ENCODE measurements around the gene TFAP2C. TPM values are rescaled to one million over a fixed set of nuclear protein-coding genes. Genes with fewer than 3 reads are reported as not detected.

Gene TFAP2C
- total RNA-seq, 2 donors from 2014 or later: 9.4 to 22.4 TPM

GRCh38 chr20:56592817-56593216 is 36.3 kb upstream of the TFAP2C start:
- intact Hi-C loops (cut with DNase I): no loop called here
- no peaks in the 10 kb centered on the region for H3K36me3 ChIP-seq
- H3K27me3 ChIP-seq (replicated peaks; ENCODE audit: insufficient read depth): no peaks in the 10 kb centered on the region
- no peak overlapping the region for H3K4me3 ChIP-seq
- 59% methylated on average over 6 of the region's 6 CpGs for WGBS
- no peak for DNase-seq (ENCODE audit: low spot score)
- no peaks in the 10 kb centered on the region for H3K4me1 ChIP-seq (replicated peaks)
- H3K9me3 ChIP-seq: no peaks in the 10 kb centered on the region
- H3K27ac ChIP-seq: no peak overlapping the region
- TF ChIP-seq, protein P1, sequence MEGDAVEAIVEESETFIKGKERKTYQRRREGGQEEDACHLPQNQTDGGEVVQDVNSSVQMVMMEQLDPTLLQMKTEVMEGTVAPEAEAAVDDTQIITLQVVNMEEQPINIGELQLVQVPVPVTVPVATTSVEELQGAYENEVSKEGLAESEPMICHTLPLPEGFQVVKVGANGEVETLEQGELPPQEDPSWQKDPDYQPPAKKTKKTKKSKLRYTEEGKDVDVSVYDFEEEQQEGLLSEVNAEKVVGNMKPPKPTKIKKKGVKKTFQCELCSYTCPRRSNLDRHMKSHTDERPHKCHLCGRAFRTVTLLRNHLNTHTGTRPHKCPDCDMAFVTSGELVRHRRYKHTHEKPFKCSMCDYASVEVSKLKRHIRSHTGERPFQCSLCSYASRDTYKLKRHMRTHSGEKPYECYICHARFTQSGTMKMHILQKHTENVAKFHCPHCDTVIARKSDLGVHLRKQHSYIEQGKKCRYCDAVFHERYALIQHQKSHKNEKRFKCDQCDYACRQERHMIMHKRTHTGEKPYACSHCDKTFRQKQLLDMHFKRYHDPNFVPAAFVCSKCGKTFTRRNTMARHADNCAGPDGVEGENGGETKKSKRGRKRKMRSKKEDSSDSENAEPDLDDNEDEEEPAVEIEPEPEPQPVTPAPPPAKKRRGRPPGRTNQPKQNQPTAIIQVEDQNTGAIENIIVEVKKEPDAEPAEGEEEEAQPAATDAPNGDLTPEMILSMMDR (IDR thresholded peaks at IDR 0.05): no peak
- TF ChIP-seq POLR2A (IDR thresholded peaks at IDR 0.05) (no peak), POLR2AphosphoS5 (IDR thresholded peaks at IDR 0.05) (no peak)

- no peak for DNase-seq (ENCODE audit: low spot score)
- intact Hi-C loops (cut with DNase I): no loop called here
- H3K4me1 ChIP-seq (replicated peaks): no peaks in the 10 kb centered on the region
- no peaks in the 10 kb centered on the region for H3K9me3 ChIP-seq
- H3K4me3 ChIP-seq: no peak overlapping the region
- no peak overlapping the region for H3K27ac ChIP-seq
- TF ChIP-seq POLR2A (IDR thresholded peaks at IDR 0.05) (no peak), POLR2AphosphoS5 (IDR thresholded peaks at IDR 0.05) (no peak)
- TF ChIP-seq, protein P1 (IDR thresholded peaks at IDR 0.05): no peak
- no peaks in the 10 kb centered on the region for H3K27me3 ChIP-seq (replicated peaks; ENCODE audit: insufficient read depth)
- H3K36me3 ChIP-seq: no peaks in the 10 kb centered on the region
- WGBS: 85% methylated on average over 17 of the region's 17 CpGs
These were observed 33.2 kb upstream of the TFAP2C start for GRCh38 chr20:56595746-56596475.

DNA sequence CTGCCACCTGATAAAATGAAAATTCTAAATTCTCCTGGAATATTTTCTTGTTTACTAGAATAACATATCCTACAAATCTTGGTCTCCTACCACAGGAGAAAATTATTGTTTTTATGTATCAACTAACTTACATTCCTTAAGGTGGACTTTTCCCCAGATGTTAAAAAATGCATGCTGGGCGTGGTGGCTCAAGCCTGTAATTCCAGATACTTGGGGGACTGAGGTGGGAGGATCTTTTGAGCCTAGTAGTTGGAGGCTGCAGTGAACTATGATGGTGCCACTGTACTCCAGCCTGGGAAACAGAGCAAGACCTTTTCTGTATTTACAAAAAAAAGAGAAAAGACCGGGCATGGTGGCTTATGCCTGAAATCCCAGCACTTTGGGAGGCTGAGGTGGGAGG is 27.9 kb upstream of the TFAP2C start:
- H3K4me3 ChIP-seq: no peak overlapping the region
- intact Hi-C loops (cut with DNase I): no loop called here
- no peak overlapping the region for H3K27ac ChIP-seq
- H3K27me3 ChIP-seq (replicated peaks; ENCODE audit: insufficient read depth): no peaks in the 10 kb centered on the region
- H3K4me1 ChIP-seq (replicated peaks): no peaks in the 10 kb centered on the region
- WGBS: 66% methylated on average over 2 of the region's 2 CpGs
- TF ChIP-seq, protein P1 (IDR thresholded peaks at IDR 0.05): no peak
- no peak for TF ChIP-seq POLR2A (IDR thresholded peaks at IDR 0.05)
- TF ChIP-seq POLR2AphosphoS5 (IDR thresholded peaks at IDR 0.05): no peak
- no peak for DNase-seq (ENCODE audit: low spot score)
- H3K9me3 ChIP-seq: no peaks in the 10 kb centered on the region
- H3K36me3 ChIP-seq: no peaks in the 10 kb centered on the region

- H3K9me3 ChIP-seq: no peaks in the 10 kb centered on the region
- WGBS: 56% methylated on average over 10 of the region's 10 CpGs
- no peaks in the 10 kb centered on the region for H3K27me3 ChIP-seq (replicated peaks; ENCODE audit: insufficient read depth)
- no peaks in the 10 kb centered on the region for H3K4me1 ChIP-seq (replicated peaks)
- H3K27ac ChIP-seq: no peak overlapping the region
- no peak for DNase-seq (ENCODE audit: low spot score)
- no peaks in the 10 kb centered on the region for H3K36me3 ChIP-seq
- no peak overlapping the region for H3K4me3 ChIP-seq
- no peak for TF ChIP-seq POLR2A (IDR thresholded peaks at IDR 0.05)
- peak; percentile 35 for TF ChIP-seq POLR2AphosphoS5 (IDR thresholded peaks at IDR 0.05)
- intact Hi-C loops (cut with DNase I): no loop called here
These were observed 24.4 kb upstream of the TFAP2C start for GRCh38 chr20:56604673-56605072.

DNA sequence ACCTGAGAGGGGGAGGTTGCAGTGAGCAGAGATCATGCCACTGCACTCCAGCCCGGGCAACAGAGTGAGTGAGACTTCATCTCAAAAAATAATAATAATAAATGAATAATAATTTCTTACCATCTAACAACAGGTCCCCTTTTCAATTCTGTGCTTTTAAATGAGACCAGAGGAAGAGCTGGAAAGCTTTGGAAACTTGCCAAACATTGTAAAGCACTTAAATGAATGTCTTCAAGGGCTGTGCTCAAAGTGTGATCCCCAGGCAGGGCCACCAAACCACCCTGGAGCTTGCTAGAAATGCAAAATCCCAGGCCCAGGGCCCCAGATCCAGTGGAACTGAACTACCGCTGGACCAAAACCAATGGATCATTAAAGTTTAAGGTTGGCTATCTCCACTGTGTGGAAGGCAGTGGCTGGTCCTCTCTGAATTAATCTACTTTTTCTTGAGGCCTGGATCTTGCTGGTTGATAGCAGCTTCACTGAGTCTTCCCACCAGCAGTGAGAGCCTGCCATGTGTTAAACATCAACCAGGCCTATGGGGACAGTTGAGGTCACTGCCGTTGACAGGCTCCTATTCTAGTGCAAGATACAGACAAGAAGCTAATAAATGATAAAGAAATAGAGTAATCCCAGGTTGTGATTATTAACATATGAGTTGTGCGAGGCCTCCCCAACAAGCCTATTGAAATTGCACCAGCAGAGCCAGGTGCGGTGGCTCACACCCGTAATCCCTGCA is 23.7 kb upstream of the TFAP2C start:
- Histone ChIP-seq H3K9me3 (no peaks in the 10 kb centered on the region), H3K4me3 (no peak overlapping the region), H3K27me3 (replicated peaks; ENCODE audit: insufficient read depth) (no peaks in the 10 kb centered on the region), H3K36me3 (no peaks in the 10 kb centered on the region), H3K27ac (no peak overlapping the region), H3K4me1 (replicated peaks) (no peaks in the 10 kb centered on the region)
- intact Hi-C loops (cut with DNase I): no loop called here
- 90% methylated on average over 6 of the region's 6 CpGs for WGBS
- TF ChIP-seq, protein P1 (IDR thresholded peaks at IDR 0.05): no peak
- no peak for DNase-seq (ENCODE audit: low spot score)

Data from prostate gland (tissue), 2 donors.